Gastrocnemius medialis (tissue), 4 donors: Measurements from ENCODE around the gene ASCC1. TPM values are rescaled to one million over a fixed set of nuclear protein-coding genes. Genes with fewer than 3 reads are reported as not detected.

Source experiments
- ATAC-seq, 2 donors: fragments of 150-250 bp; one replicate each; pipeline ENCODE4 v1.9.1; 2016
- DNase-seq, 2 donors: peaks; one replicate each; pipeline ENCODE4 v3.0.0-alpha.2; 2019
- H3K27ac ChIP-seq, 4 donors: fragments of 200-600 bp; sonication (generic); 1 replicate in 1 of 4; 2 replicates in 3 of 4; pipeline ENCODE4 v1.5.1; 2016 to 2018; ENCODE audit warnings: mild to moderate bottlenecking in 2 of 4, moderate library complexity in 1 of 4
- H3K27me3 ChIP-seq, 3 donors: fragments of 200-600 bp; sonication (generic) in 2 of 3; 1 replicate in 1 of 3; 2 replicates in 2 of 3; pipeline versions ENCODE4 v1.5.1 to v1.6.0; 2016 to 2019; ENCODE audit warnings: mild to moderate bottlenecking in 1 of 3, moderate library complexity in 1 of 3
- H3K36me3 ChIP-seq, 2 donors: fragments of 200-600 bp; sonication (generic) in 1 of 2; one replicate each; pipeline ENCODE4 v1.5.1; 2017 to 2018
- H3K4me1 ChIP-seq, 2 donors: fragments of 200-600 bp; sonication (generic) in 1 of 2; one replicate each; pipeline ENCODE4 v1.5.1; 2016 to 2017; ENCODE audit warnings: mild to moderate bottlenecking in 2 of 2
- H3K4me3 ChIP-seq, 4 donors: fragments of 200-600 bp; sonication (generic) in 3 of 4; 1 replicate in 1 of 4; 2 replicates in 3 of 4; pipeline ENCODE4 v1.5.1; 2016 to 2019; ENCODE audit warnings: mild to moderate bottlenecking in 2 of 4
- H3K9me3 ChIP-seq, 3 donors: fragments of 200-600 bp; sonication (generic) in 2 of 3; 1 replicate in 1 of 3; 2 replicates in 2 of 3; pipeline ENCODE4 v1.5.1; 2016 to 2019
- POLR2A ChIP-seq, 2 donors: fragments of 450-650 bp; IDR thresholded peaks; one replicate each; pipeline ENCODE4 v1.6.1; 2017; ENCODE audit warnings: antibody characterized with exemption in 2 of 2, mild to moderate bottlenecking in 2 of 2, moderate library complexity in 2 of 2
- in situ Hi-C, 4 donors: fragments of 200-750 bp; cut with MboI; loops; one replicate each; pipeline versions ENCODE4 v1.15.0 to v1.8.0; 2017; ENCODE audit warnings: low sequenced_read_pairs in 4 of 4
- intact Hi-C: fragments of 100-400 bp; cut with DNase I; formaldehyde crosslinking; loops from one replicate; pipeline ENCODE4 v1.15.1; 2023; ENCODE audit warnings: low total_unique reads
- total RNA-seq, 4 donors: library from RNA; depleted of rRNA; stranded (reverse); fragments of >200 nt; gene quantifications; one replicate each; pipeline versions ENCODE4 v1.1.0 to v1.2.3, GENCODE V29; 2016
- TF ChIP-seq, protein P1 (sequence below), 5 experiments: fragments of 450-650 bp in 3 of 5; fragments of 200-600 bp in 2 of 5; sonication (generic) in 2 of 5; IDR thresholded peaks in 4 of 5; conservative IDR thresholded peaks in 1 of 5; 1 replicate in 4 of 5; 2 replicates in 1 of 5; pipeline ENCODE4 v1.5.1; 2016 to 2019; ENCODE audit warnings: antibody characterized with exemption in 5 of 5, mild to moderate bottlenecking in 3 of 5, moderate library complexity in 3 of 5

ASCC1 gene
- total RNA-seq, 4 donors from 2014 or later: 26.1 to 31.1 (median 29.6) TPM

DNA sequence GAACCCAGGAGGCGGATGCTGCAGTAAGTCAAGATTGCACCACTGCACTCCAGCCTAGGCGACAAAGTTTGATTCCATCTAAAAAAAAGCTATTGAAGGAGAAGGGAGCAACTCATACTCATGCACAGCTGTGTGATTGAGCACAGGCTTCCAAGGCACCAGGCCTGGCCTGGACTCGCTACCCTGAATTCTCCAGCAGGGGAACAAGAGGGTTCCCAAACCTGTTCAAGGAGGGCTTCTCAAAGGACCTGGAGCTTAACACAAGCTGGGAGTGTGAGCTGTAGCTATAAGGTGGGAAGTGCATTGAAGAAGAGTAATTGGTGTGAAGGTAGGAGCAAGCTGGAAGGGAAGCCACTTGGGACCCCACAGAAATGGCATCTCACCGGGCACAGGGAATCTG, 42.5 kb upstream of the ASCC1 start:
- intact Hi-C loops (no loop called here), in situ Hi-C loops (no loop called here)
- peak overlapping the region; percentile 94 to 99 (median 98) for H3K27ac ChIP-seq
- H3K9me3 ChIP-seq: no peaks in the 10 kb centered on the region
- H3K36me3 ChIP-seq: no peaks in the 10 kb centered on the region
- no peak overlapping the region for H3K4me3 ChIP-seq
- H3K4me1 ChIP-seq: peaks cover 69 to 70% of the 10 kb centered on the region in 2 donors
- no peak for ATAC-seq
- no peaks in the 10 kb centered on the region for H3K27me3 ChIP-seq
- TF ChIP-seq, protein P1, sequence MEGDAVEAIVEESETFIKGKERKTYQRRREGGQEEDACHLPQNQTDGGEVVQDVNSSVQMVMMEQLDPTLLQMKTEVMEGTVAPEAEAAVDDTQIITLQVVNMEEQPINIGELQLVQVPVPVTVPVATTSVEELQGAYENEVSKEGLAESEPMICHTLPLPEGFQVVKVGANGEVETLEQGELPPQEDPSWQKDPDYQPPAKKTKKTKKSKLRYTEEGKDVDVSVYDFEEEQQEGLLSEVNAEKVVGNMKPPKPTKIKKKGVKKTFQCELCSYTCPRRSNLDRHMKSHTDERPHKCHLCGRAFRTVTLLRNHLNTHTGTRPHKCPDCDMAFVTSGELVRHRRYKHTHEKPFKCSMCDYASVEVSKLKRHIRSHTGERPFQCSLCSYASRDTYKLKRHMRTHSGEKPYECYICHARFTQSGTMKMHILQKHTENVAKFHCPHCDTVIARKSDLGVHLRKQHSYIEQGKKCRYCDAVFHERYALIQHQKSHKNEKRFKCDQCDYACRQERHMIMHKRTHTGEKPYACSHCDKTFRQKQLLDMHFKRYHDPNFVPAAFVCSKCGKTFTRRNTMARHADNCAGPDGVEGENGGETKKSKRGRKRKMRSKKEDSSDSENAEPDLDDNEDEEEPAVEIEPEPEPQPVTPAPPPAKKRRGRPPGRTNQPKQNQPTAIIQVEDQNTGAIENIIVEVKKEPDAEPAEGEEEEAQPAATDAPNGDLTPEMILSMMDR (IDR thresholded peaks at IDR 0.05 in 4 of 5, conservative IDR thresholded peaks at IDR 0.05 in 1 of 5): no peak
- no peak for TF ChIP-seq POLR2A (IDR thresholded peaks at IDR 0.05)
- DNase-seq: no peak

DNA sequence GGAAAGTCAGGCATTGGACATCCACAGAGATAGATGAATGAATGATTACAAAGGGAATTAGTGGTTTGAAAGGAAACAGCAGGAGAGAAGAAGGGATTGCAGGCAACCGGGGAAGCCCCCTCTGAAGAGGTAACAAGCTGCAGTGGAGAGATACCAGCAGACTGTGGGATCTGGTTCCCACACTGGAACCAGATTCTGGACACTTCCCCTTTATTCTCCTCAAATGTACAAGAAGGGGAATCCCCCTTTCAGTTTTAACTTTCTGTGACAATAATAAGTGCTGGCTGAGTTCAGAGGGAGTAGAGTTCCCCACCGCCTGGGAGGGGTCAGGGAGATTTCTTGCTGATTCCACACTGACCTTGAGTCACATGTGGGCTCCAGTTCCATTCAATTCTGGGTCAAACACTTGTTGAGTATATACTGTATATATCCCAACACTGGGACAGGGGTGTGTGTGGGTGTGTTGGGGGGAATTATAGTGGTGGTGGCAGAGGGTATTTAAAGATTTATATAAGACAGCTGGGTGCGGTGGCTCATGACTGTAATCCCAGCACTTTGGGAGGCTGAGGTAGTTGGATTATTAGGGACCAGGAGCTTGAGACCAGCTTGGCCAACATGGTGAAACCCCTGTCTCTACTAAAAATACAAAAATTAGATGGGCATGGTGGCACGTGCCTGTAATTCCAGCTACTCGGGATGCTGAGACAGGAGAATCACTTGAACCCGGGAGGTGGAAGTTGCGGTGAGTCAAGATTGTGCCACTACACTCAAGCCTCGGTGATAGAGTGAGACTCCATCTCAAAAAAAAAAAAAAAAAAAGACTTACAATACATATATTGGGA, 41.2 kb upstream of the ASCC1 start:
- no peaks in the 10 kb centered on the region for H3K36me3 ChIP-seq
- ATAC-seq: no peak
- H3K27me3 ChIP-seq: no peaks in the 10 kb centered on the region
- intact Hi-C loops (no loop called here), in situ Hi-C loops (no loop called here)
- no peak overlapping the region for H3K4me3 ChIP-seq
- peaks cover 77 to 84% of the 10 kb centered on the region in 2 donors for H3K4me1 ChIP-seq
- peak overlapping the region; percentile 94 to 99 (median 98) for H3K27ac ChIP-seq
- H3K9me3 ChIP-seq: no peaks in the 10 kb centered on the region
- TF ChIP-seq, protein P1 (IDR thresholded peaks at IDR 0.05 in 4 of 5, conservative IDR thresholded peaks at IDR 0.05 in 1 of 5): no peak
- peak in 1 of 2 donors; percentile 42 for TF ChIP-seq POLR2A (IDR thresholded peaks at IDR 0.05)
- peak in 1 of 2 donors; percentile 51 for DNase-seq

DNA sequence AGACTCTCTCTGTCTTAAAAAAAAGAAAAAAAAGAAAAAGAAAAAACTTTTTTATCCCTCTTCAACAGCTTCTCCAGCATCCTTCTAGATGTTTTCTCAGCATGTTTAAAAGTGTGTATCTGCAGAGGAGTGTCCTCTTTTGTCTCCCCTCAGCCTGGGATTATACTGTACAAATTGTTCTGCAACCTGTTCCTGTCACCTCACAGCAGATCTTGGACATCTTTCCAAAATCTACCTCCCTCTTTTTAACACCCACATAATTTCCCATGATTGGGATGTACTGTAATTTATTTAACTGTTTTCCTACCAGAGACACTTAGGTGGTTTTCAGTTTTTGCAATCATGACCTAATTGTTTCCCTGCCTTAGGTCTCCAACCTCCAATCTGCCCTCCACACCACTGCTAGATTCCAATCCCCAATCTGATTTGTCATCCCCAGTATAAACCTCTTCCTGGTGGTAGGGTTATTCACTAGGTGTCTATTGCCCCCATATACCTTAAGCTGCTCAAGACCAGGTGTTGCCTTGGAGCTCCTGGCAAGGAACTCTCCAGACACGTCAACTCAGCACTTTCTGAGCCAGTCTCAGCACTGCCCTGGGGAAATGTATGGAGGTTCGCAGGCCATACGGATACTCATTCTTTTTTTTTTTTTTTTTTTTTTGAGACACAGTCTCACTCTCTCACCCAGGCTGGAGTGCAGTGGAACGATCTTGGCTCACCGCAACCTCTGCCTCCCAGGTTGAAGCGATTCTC, 40.1 kb upstream of the ASCC1 start:
- Histone ChIP-seq H3K36me3 (no peaks in the 10 kb centered on the region), H3K27me3 (no peaks in the 10 kb centered on the region), H3K4me3 (no peak overlapping the region), H3K27ac (peak overlapping the region; percentile 94 to 99 (median 98)), H3K9me3 (no peaks in the 10 kb centered on the region), H3K4me1 (peaks cover 73 to 95% of the 10 kb centered on the region in 2 donors)
- peak; percentile 16 to 54 for ATAC-seq
- in situ Hi-C loops: no loop called here
- DNase-seq: no peak
- intact Hi-C loops: loop anchor here (2.0 kb wide), 1 partner anchor 17 kb away; no protein-coding TSS in a partner anchor
- TF ChIP-seq, protein P1 (IDR thresholded peaks at IDR 0.05 in 4 of 5, conservative IDR thresholded peaks at IDR 0.05 in 1 of 5): no peak
- peak in 1 of 2 donors; percentile 33 for TF ChIP-seq POLR2A (IDR thresholded peaks at IDR 0.05)

DNA sequence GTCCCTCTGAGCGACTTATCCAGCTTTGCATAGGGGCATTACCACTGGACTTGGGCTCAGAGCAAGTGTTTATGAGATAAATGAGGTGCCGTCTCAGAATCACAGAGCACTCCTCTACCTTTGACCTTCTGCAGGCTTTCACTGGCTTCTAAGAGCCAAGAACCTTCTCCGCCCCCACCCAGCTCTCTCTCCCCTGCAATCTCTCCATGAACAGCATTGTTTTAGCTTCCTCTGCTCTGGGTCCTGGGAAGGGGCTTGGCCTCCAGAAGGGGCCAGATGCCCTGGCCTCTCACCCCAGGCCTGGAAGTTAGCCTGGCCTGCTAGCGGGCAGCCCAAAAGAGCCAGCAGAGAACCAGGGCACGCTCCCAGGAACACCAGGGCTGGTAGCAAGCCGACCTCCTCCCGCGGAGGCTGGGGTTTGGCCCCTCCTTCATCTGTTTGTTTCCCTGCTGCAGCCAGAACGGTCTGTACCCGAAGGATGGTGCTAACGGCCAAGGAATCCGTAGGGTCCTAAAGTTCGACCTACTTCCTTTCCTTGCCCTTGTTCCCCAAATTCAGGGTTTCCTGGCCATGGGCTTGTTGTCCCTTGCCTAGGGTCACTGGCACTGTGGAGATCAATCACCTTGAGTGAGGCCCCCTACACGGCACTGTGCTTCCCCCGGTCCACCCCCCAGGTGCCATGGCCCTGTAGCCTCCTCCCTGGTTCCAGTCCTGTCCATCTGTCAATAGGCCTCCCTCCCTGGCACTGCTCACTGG, 38.9 kb upstream of the ASCC1 start:
- Histone ChIP-seq H3K9me3 (no peaks in the 10 kb centered on the region), H3K27ac (peak overlapping the region; percentile 94 to 99 (median 98)), H3K4me3 (peak overlapping the region in 2 of 4 donors; percentile 23 to 36), H3K4me1 (peaks cover 72 to 97% of the 10 kb centered on the region in 2 donors), H3K27me3 (no peaks in the 10 kb centered on the region), H3K36me3 (no peaks in the 10 kb centered on the region)
- in situ Hi-C loops: no loop called here
- DNase-seq (peak; percentile 97 to 98), ATAC-seq (peak; percentile 81 to 87)
- TF ChIP-seq, protein P1 (IDR thresholded peaks at IDR 0.05 in 4 of 5, conservative IDR thresholded peaks at IDR 0.05 in 1 of 5): no peak
- peak; percentile 74 to 82 for TF ChIP-seq POLR2A (IDR thresholded peaks at IDR 0.05)
- intact Hi-C loops: loop anchor here (2.0 kb wide), 1 partner anchor 16 kb away; no protein-coding TSS in a partner anchor
